Right lobe of liver (tissue), 4 donors: ENCODE measurements around the gene LEP.

Source experiments
- POLR2A ChIP-seq: fragments of 450-650 bp; IDR thresholded peaks from one replicate; pipeline ENCODE4 v1.6.1; 2017; ENCODE audit warnings: antibody characterized with exemption, mild to moderate bottlenecking
- TF ChIP-seq, protein P1 (sequence below), 4 donors: fragments of 200-600 bp in 3 of 4; fragments of 450-650 bp in 1 of 4; IDR thresholded peaks; one replicate each; pipeline versions ENCODE4 v1.5.1 to v1.8.0; 2016 to 2022; ENCODE audit warnings: antibody characterized with exemption in 4 of 4, mild to moderate bottlenecking in 2 of 4
- donor health status: DM: no; HTN: no; CAD: no.
- donor health status: DM: no; HTN: no; CAD: no.
- donor health status: DM: no; HTN: yes; CAD: no.

- no peak for TF ChIP-seq POLR2A
- TF ChIP-seq, protein P1, sequence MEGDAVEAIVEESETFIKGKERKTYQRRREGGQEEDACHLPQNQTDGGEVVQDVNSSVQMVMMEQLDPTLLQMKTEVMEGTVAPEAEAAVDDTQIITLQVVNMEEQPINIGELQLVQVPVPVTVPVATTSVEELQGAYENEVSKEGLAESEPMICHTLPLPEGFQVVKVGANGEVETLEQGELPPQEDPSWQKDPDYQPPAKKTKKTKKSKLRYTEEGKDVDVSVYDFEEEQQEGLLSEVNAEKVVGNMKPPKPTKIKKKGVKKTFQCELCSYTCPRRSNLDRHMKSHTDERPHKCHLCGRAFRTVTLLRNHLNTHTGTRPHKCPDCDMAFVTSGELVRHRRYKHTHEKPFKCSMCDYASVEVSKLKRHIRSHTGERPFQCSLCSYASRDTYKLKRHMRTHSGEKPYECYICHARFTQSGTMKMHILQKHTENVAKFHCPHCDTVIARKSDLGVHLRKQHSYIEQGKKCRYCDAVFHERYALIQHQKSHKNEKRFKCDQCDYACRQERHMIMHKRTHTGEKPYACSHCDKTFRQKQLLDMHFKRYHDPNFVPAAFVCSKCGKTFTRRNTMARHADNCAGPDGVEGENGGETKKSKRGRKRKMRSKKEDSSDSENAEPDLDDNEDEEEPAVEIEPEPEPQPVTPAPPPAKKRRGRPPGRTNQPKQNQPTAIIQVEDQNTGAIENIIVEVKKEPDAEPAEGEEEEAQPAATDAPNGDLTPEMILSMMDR (IDR thresholded peaks at IDR 0.05) = no peak
Measured at GRCh38 chr7:128307061-128307460, 66.0 kb downstream of the LEP start.
